ENCODE measurements around the gene CREB5.

The CREB5 gene

DNA sequence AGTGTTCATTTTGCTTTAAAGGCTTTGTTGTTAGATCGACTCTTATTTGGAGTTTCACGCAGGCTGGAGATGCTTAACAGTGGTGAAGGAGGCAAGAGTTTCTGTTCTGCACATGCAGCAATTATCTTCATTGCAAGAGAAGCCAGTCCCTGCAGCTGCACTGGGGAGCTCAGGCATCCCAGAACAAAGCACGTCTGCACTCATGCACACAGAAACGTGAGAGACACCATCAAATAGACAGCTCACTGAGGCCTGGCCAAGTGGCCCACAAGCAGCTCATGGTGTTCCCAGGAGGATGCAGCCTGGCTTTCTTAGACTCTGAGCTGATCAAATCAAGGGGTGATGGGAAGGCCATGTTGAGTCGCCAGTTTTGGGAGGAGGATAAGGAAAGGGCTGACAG lies 246.1 kb downstream of the CREB5 start:
- no peak for DNase-seq

- DNase-seq = no peak
Measured at GRCh38 chr7:28660132-28660531, 247.8 kb downstream of the CREB5 start.

DNA sequence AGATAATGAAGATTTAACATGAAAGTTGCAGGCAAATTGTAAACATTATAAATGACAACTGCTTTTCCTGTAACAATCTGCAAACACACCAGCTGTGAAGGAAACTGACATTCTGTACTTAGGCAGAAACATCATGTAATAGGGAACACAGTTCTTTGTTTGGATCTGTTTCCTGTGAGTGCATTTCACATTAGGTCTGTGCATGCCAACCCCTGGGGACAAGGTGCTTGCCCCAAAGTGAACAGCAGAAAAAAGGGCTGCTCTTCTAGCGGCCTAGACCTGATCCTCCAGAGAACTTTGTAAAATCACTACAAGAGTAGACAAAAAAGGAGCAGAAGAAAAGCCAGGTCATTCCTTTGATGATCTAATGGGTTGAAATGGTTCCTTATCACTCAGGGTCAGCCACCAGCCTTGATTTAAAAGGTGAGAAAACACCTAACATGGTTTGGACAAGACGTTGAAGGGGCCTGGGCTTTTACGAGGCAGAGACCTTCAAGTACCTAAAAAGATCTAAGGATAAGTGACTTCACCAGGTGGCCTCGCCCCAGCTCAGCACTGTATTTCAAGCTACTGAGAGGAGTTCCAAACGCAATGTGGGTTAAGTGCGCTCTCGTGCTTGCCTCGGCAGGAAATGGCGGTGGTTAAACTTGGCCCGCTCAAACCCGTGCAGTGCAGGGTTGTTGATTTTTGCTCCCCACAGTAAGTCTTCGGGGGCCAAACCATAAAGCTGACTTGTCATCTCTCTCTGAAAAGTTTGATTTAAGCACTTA lies 249.7 kb downstream of the CREB5 start:
- DNase-seq = no peak

DNA sequence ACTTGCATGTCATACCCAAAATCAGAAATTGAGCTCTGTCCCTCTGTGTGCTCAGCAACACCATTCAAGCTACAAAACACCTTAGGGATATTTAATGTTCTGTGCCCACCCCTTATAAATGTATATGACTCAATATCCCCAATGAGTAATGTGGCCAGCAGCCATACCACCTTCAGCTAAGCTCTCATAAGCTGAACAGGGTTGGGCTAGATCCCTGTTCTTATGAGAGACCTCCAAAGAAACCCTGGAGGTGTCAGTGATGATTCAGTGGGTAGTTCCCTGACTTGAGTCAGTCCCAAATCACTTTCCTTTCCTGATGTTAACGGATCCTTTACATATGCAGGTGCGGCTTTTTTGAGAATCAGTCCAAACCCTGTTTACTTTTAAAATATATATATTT lies 253.8 kb downstream of the CREB5 start:
- DNase-seq = no peak

GRCh38 chr7:28668085-28668484 lies 255.8 kb downstream of the CREB5 start:
- DNase-seq = no peak

DNA sequence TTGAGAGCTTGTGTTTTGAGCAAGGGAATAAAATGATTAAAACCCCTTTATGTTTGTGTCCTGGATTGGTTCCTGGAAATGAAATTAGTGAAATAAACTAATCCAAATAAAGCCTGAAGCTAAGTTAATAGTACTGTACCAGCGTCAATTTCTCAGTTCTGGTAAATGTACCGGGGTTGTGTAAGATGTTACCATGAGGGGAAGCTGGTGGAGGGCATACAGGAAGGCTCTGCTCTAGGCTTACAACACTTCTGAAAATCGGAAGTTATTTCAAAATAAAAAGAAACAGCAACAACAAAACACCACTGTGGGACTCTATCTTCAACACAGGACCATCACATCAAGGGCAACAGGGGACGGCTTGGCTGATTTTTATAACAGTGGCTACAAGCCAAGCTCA lies 257.0 kb downstream of the CREB5 start:
- DNase-seq = no peak

- no peak for DNase-seq
Measured at GRCh38 chr7:28671526-28671925, 259.2 kb downstream of the CREB5 start.

GRCh38 chr7:28672397-28672797 lies 260.1 kb downstream of the CREB5 start:
- no peak for DNase-seq

- no peak for DNase-seq
Measured at GRCh38 chr7:28674359-28674782, 262.1 kb downstream of the CREB5 start.

GRCh38 chr7:28675429-28675828 lies 263.1 kb downstream of the CREB5 start:
- no peak for DNase-seq

GRCh38 chr7:28677668-28678067 lies 265.4 kb downstream of the CREB5 start:
- no peak for DNase-seq

- DNase-seq = no peak
Measured at GRCh38 chr7:28678431-28678965, 266.2 kb downstream of the CREB5 start.

DNA sequence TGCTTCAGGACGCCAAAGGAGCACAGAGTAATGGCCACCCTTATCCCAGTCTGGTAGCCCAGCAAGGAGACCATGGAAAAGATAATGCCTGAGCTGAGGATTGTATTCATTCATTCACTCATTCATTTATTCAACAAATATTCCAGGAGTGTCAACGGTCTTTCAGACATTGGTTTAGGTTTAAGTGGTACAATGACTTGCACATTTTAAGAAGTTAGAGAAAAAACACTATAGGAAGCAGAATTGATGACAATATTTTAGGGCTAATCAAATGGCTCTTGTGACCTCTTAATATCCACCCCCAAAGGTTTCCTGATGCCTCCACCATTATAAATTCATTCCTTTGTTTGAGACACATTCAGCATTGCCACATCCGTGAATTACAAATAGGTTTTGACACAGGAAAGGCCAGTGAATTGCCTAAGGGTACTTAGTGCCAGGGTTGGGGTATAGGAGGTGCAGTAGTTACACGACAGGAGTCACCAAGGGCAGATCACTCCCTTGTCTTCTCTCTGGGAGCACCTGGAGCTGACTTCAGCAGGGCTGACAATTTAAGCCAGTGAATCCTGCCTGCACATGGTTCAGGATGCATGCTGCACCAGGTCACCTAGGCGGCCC lies 269.5 kb downstream of the CREB5 start:
- no peak for DNase-seq

GRCh38 chr7:28682801-28683200 lies 270.5 kb downstream of the CREB5 start:
- DNase-seq = no peak

GRCh38 chr7:28684650-28685241 lies 272.4 kb downstream of the CREB5 start:
- no peak for DNase-seq

GRCh38 chr7:28685242-28685643 lies 272.9 kb downstream of the CREB5 start:
- DNase-seq = peak in 1 of 2 donors; percentile 16

GRCh38 chr7:28685644-28686417 lies 273.5 kb downstream of the CREB5 start:
- peak; percentile 32 to 76 for DNase-seq

GRCh38 chr7:28686418-28686800 lies 274.1 kb downstream of the CREB5 start:
- no peak for DNase-seq

GRCh38 chr7:28687537-28687936 lies 275.2 kb downstream of the CREB5 start:
- no peak for DNase-seq

DNA sequence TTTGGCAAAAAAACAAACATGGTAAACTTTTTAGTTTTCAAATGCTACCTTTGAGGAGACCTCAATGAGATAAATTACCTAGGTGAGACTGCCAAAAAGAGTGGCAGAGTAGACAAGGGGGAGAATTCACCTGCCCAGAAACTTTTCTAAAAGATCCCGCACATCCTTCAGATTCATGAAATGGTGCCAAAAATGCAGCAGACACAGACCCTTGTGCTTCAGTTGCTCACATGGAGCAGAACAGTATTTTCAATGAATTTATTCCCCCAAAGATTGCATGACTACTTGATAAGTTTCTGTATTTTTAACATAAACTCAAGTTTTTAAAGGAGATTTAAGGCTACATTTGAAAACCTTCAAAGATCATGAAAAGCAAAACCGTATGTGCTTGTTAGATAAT lies 275.9 kb downstream of the CREB5 start:
- no peak for DNase-seq

- DNase-seq = no peak
Measured at GRCh38 chr7:28688651-28689050, 276.3 kb downstream of the CREB5 start.

DNA sequence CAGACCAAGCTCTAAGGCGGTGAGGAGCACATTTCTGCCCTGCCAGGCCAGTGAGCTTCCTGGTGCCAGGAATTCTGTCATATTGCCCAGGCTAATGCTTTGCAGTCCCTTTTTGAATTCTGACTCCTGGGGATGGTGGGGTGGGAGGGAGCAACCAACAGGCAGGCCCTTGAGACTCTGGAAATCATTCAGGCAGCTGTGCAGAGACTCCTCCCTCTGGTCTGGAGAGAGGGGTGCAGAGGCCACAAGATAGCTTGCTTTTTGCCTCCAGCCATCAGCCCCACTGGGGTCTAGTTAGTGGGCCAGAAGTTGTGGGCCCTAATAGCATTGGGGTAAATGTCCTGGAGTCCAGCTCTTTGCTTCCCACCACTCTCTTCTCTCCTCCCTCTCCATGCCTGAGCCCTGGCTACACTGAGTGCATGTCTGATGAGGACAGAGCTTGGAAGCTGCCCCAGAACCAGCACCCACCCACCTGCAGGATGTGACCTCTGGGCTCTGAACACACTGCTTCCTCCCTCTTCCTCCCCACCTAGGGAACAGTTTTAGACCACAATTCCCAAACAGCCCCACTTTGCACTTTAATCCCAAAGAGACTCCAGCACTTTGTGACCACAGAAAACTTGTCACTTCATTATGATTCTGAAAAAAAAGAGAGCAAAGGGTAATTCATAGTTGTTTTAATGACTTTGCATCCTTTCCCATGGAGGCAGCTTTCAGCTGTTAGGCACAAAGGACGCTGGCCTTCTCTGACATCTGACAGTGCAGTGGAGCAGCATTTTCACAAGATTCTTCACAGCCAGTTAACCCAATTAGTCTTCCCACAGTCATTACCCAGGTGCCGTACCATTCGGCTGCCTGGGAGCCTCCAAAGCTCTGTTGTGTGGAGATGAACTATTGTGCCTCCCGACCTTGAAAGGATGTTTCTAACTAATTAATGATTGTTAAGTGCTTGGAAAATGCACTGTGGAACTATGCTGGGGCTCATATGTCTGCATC lies 283.3 kb downstream of the CREB5 start:
- no peak for DNase-seq
